Brain microvascular endothelial cell (primary cell): ENCODE results near the gene SLC44A2.

ENCODE experiments used
- DNase-seq: peaks from one replicate; pipeline ENCODE4 v3.0.0-alpha.2; 2020
- H3K27ac ChIP-seq: fragments of 250-450 bp; sonication (Bioruptor Pico); 2 replicates; pipeline ENCODE4 v1.5.1; 2020; ENCODE audit warnings: mild to moderate bottlenecking, moderate library complexity
- H3K27me3 ChIP-seq: fragments of 250-450 bp; sonication (Bioruptor Pico); replicated peaks from 2 replicates; pipeline ENCODE4 v1.5.1; 2020; ENCODE audit warnings: mild to moderate bottlenecking
- H3K36me3 ChIP-seq: fragments of 250-450 bp; sonication (Bioruptor Pico); replicated peaks from 2 replicates; pipeline ENCODE4 v1.5.1; 2020; ENCODE audit warnings: mild to moderate bottlenecking
- H3K4me3 ChIP-seq: 2 replicates; pipeline ENCODE4 v1.5.1; 2011; ENCODE audit warnings: low read depth, mild to moderate bottlenecking, control low read depth, low read length, moderate library complexity
- in situ Hi-C: cut with HindIII; loops from 2 replicates; pipeline ENCODE4 v1.10.0; 2017; ENCODE audit warnings: low sequenced_read_pairs, low pct_ligation_motif_present
- TF ChIP-seq, protein P1 (sequence below): IDR thresholded peaks from 2 replicates; pipeline ENCODE4 v1.5.1; 2011; ENCODE audit warnings: low read depth, mild to moderate bottlenecking, moderate library complexity, low read length, control low read depth, inconsistent platforms; ENCODE audit errors: missing control alignments

SLC44A2 gene

DNA sequence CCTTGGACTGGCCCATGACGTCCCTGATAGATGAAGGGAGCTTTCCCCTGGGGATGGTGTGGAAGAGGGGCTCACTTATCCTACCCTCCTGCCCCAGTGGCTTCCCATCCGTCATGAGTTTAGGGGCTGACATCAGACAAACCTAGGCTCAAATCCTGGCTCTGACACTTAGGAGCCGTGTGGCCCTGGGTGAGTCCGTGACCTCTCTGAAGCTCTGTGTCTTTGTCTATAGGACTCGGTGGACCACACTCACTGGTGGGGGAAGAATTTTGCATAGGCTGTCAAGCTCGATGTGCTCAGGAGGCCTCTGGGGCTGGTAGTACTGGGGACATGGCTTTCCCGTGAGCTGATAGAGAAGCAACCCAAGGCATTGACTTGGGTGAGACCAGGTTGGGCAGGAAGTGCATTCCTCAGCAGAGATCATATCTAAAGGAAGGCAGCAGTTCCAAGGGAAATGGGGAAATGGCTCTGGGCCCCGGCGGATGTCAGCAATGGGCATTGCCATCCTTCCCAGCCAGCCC is 20.8 kb upstream of the SLC44A2 start:
- Histone ChIP-seq H3K27ac (peak overlapping the region; percentile 81), H3K27me3 (no peaks in the 10 kb centered on the region), H3K4me3 (no peak overlapping the region), H3K36me3 (no peaks in the 10 kb centered on the region)
- in situ Hi-C loops = no loop called here
- TF ChIP-seq, protein P1, sequence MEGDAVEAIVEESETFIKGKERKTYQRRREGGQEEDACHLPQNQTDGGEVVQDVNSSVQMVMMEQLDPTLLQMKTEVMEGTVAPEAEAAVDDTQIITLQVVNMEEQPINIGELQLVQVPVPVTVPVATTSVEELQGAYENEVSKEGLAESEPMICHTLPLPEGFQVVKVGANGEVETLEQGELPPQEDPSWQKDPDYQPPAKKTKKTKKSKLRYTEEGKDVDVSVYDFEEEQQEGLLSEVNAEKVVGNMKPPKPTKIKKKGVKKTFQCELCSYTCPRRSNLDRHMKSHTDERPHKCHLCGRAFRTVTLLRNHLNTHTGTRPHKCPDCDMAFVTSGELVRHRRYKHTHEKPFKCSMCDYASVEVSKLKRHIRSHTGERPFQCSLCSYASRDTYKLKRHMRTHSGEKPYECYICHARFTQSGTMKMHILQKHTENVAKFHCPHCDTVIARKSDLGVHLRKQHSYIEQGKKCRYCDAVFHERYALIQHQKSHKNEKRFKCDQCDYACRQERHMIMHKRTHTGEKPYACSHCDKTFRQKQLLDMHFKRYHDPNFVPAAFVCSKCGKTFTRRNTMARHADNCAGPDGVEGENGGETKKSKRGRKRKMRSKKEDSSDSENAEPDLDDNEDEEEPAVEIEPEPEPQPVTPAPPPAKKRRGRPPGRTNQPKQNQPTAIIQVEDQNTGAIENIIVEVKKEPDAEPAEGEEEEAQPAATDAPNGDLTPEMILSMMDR = no peak
- DNase-seq = no peak

DNA sequence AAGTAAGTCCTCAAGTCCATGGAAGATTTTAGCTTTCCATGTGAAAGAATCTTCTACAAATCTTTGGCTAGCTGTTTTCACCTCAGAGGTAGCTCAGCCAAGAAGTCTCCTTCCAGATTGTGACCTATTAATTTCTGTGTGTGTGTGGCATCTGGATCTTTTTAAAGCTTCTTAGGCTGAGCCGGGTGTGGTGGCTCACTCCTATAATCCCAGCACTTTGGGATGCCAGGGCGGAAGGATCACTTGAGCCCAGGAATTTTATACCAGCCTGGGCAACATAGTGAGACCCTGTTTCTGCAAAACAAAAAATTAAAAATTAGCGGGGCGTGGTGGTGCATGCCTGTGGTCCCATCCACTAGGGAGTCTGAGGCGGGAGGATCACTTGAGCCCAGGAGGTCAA is 13.4 kb upstream of the SLC44A2 start:
- in situ Hi-C loops = no loop called here
- DNase-seq = no peak
- no peak overlapping the region for H3K27ac ChIP-seq
- TF ChIP-seq, protein P1 = no peak
- H3K4me3 ChIP-seq = no peak overlapping the region
- H3K36me3 ChIP-seq = no peaks in the 10 kb centered on the region
- no peaks in the 10 kb centered on the region for H3K27me3 ChIP-seq

DNA sequence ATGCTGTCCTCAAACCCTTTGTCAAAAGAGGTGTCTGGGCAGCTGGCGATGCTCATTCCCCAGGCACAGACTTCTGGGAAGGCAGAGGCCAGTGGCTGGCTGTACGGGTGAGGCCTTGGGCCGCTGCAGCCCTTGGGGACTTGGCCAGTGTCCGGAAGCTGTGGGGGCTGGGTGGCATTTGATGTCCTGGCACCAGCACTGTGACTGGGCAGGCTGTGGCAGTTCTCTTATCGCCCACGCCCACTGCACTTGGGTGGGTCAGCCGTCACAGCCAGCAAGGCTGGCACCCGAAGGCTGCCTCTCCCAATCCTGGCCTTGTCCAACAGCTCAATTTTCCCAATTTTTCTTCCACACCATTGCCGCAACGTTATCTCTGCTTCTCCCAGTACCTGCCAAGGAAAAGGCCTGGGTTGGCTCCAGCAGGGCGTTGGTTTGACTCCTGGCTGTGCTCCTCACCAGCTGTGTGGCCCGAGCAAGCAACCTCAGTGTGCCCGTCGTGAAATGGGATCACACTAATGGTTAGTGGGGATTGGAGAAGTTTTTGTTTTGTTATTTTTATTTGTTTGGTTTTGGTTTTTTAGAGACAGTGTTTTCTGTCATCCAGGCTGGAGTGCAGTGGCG is 12.7 kb upstream of the SLC44A2 start:
- in situ Hi-C loops = no loop called here
- H3K27me3 ChIP-seq = no peaks in the 10 kb centered on the region
- H3K36me3 ChIP-seq = no peaks in the 10 kb centered on the region
- no peak overlapping the region for H3K4me3 ChIP-seq
- no peak for DNase-seq
- TF ChIP-seq, protein P1 = no peak
- no peak overlapping the region for H3K27ac ChIP-seq

DNA sequence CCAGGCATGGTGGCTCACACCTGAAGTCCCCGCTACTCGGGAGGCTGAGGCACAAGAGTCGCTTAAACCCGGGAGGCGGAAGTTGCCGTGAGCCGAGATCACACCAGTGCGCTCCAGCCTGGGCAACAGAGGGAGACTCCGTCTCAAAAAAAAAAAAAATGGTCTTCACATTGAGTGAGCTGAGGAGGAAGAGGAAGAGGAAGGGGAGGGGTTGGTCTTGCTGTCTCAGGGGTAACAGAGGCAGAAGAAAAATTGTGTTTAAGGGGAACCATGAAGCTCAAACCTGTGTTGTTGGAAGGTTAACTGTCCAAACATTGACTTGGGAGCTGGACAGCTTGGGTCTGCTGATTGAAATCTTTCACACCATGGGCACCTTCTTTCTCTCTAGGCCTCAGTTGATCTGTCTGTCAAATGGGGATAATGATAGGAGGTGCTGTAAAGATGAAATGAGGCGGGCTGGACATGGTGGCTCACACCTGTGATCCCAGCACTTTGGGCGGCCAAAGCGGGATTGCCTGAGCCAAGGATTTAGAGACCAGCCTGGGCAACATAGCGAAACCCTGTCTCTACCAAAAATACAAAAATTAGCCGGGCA is 9.8 kb upstream of the SLC44A2 start:
- in situ Hi-C loops = no loop called here
- H3K27ac ChIP-seq = no peak overlapping the region
- DNase-seq = no peak

GRCh38 chr19:10617409-10618121 is 7.8 kb upstream of the SLC44A2 start:
- DNase-seq = peak; percentile 70
- H3K36me3 ChIP-seq = peaks cover 3% of the 10 kb centered on the region
- no peak overlapping the region for H3K4me3 ChIP-seq
- in situ Hi-C loops = no loop called here
- peak overlapping the region; percentile 56 for H3K27ac ChIP-seq
- no peaks in the 10 kb centered on the region for H3K27me3 ChIP-seq
- TF ChIP-seq, protein P1 = no peak

More for the DNA sequence above, 9.8 kb upstream of the SLC44A2 start:
- Histone ChIP-seq H3K27me3 (no peaks in the 10 kb centered on the region), H3K36me3 (no peaks in the 10 kb centered on the region), H3K4me3 (no peak overlapping the region)
- TF ChIP-seq, protein P1 = no peak
